H1 (cell line): ENCODE data around the gene GET3. TPM values are rescaled to one million over a fixed set of nuclear protein-coding genes. Genes with fewer than 3 reads are reported as not detected.

ENCODE experiments used
- CBX5 ChIP-seq: fragments of 300-800, 300-1000 bp; sonication (generic); IDR thresholded peaks from 2 replicates; pipeline ENCODE4 v1.7.1; 2016; ENCODE audit warnings: antibody characterized with exemption, low read length, low read depth
- CEBPB ChIP-seq: IDR thresholded peaks from 2 replicates; pipeline ENCODE4 v1.6.1; 2012; ENCODE audit warnings: low read depth, low read length
- CREB1 ChIP-seq: IDR thresholded peaks from 2 replicates; pipeline ENCODE4 v1.6.1; 2012; ENCODE audit warnings: inconsistent platforms
- CTCF ChIP-seq, 3 experiments: IDR thresholded peaks; 1 replicate in 2 of 3; 2 replicates in 1 of 3; pipeline versions ENCODE4 v1.5.1 to v1.6.1; 2011; ENCODE audit warnings: low read length in 3 of 3, mild to moderate bottlenecking in 3 of 3, inconsistent platforms in 2 of 3, low read depth in 1 of 3, moderate library complexity in 1 of 3; ENCODE audit not compliant: insufficient read depth in 1 of 3; ENCODE audit errors: control extremely low read depth in 1 of 3
- KDM5A ChIP-seq: fragments of 200-600 bp; IDR thresholded peaks from 2 replicates; pipeline ENCODE4 v1.7.1; 2012; ENCODE audit warnings: mild to moderate bottlenecking, low read length, inconsistent platforms, mixed read lengths
- POLR2A ChIP-seq, 2 experiments: IDR thresholded peaks; 1 replicate in 1 of 2; 2 replicates in 1 of 2; pipeline ENCODE4 v1.6.1; 2011; ENCODE audit warnings: low read depth in 2 of 2, low read length in 2 of 2, mild to moderate bottlenecking in 2 of 2; ENCODE audit errors: control extremely low read depth in 1 of 2
- TBP ChIP-seq: IDR thresholded peaks from 2 replicates; pipeline ENCODE4 v1.6.1; 2011; ENCODE audit warnings: low read depth, low read length, improper control_type of control experiment
- polyA plus RNA-seq, 7 experiments: library from polyadenylated mRNA; depleted of rRNA in 3 of 7; stranded (reverse) in 5 of 7; unstranded in 2 of 7; fragments of >200 nt in 5 of 7; fragments of 200-250 nt in 2 of 7; gene quantifications; 1 replicate in 5 of 7; 2 replicates in 1 of 7; 4 replicates in 1 of 7; pipeline versions ENCODE4 v1.2.1 to v1.2.3, GENCODE V29; 2011 to 2013; ENCODE audit warnings: missing spikeins in 2 of 7, mixed read lengths in 2 of 7
- total RNA-seq: library from RNA; stranded (reverse); fragmentation: NEBNext Ultra II Directional; extraction: Animal tissue kit (Norgen Biotek cat#: 25700); gene quantifications from 2 replicates; pipeline ENCODE4 v1.2.1, GENCODE V29; 2021

The GET3 gene
- total and polyA plus RNA-seq, 2 of the 8 experiments (the other 6 are each of a cell fraction or from before 2014, with no cell fraction given), result 105 to 297 TPM

- TF ChIP-seq POLR2A (IDR thresholded peaks at IDR 0.05; ENCODE audit: control extremely low read depth in 1 of 2, low read depth in 2 of 2, low read length in 2 of 2), result no peak
- TF ChIP-seq KDM5A, result no peak
- TF ChIP-seq CBX5, result no peak
- no peak for TF ChIP-seq CTCF (IDR thresholded peaks at IDR 0.05; ENCODE audit: control extremely low read depth in 1 of 3, insufficient read depth in 1 of 3, low read depth in 1 of 3, low read length in 3 of 3)
- no peak for TF ChIP-seq TBP
- no peak for TF ChIP-seq CREB1
- no peak for TF ChIP-seq CEBPB
These were observed 48.2 kb downstream of the GET3 start (continued) for GRCh38 chr19:12785431-12786031.
